ENCODE measurements around the gene MBTPS1.
A peak's percentile ranks its signal among the peaks of the same experiment; 100 is the strongest.
"Not testable (repeated sequence)": the region's sequence is repeated elsewhere in the genome, so short reads cannot be mapped to it uniquely, and the experiment has no call there.

The MBTPS1 gene

DNA sequence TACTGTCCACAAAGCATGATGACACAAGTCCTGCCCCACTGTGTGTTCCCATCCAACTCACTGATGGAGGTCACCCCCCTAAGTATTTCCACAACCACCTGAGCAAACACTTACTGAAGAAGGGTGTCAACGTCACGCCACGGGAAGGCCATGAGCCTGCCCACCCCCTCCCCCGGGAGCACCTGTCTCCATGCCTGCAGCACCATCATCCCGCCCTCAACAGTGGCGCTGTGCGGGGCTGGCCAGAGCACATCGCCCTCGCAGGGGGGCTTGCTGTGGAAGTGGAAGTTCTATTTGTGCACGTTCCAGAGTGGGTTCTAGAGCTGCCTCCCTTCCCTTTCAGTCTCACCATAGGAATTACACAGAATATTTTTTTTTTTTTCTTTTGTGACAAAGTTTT is 4.3 kb upstream of the MBTPS1 start:
- no peaks in the 10 kb centered on the region for H3K27me3 Mint-ChIP-seq
- H3K27ac Mint-ChIP-seq: no peak overlapping the region
- H3K4me3 Mint-ChIP-seq: no peak overlapping the region
- peaks cover 3 to 8% of the 10 kb centered on the region in 2 donors for H3K4me1 Mint-ChIP-seq (ENCODE audit: low read depth in 2 of 2)
- ATAC-seq (replicated peaks) (no peak), DNase-seq (no peak)
- peaks cover 17% of the 10 kb centered on the region for H3K36me3 Mint-ChIP-seq (ENCODE audit: insufficient read depth)
- no peaks in the 10 kb centered on the region for H3K9me3 Mint-ChIP-seq

GRCh38 chr16:84120023-84120422 is 3.3 kb upstream of the MBTPS1 start:
- ATAC-seq (replicated peaks): no peak
- no peak for DNase-seq
- Mint-ChIP-seq H3K27me3 (no peaks in the 10 kb centered on the region), H3K27ac (no peak overlapping the region), H3K9me3 (no peaks in the 10 kb centered on the region), H3K36me3 (ENCODE audit: insufficient read depth) (peaks cover 16% of the 10 kb centered on the region), H3K4me3 (no peak overlapping the region), H3K4me1 (ENCODE audit: low read depth in 2 of 2) (peaks cover 8 to 18% of the 10 kb centered on the region in 2 donors)

DNA sequence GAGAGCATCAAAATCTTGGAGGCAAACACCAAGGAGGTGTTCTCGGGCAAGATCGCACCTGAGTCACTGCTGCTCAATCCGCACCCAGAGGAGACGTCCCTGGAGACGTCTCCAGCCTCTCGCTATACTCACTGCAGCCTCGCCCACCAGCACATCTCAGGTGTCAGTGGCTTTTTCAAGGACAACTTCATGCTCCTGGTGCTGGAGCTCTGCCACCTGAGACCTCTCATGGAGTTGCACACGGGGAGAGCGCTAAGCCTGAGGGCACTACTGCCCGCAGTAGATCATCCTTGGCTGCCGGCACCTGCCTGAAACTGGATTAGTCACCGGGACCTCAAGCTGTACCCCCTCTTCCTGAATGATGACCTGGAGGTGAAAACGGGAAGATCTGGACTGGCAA is 2.6 kb upstream of the MBTPS1 start:
- Mint-ChIP-seq H3K4me1 (ENCODE audit: low read depth in 2 of 2) (peaks cover 10 to 20% of the 10 kb centered on the region in 2 donors), H3K27ac (no peak overlapping the region), H3K4me3 (no peak overlapping the region), H3K36me3 (ENCODE audit: insufficient read depth) (peaks cover 17% of the 10 kb centered on the region), H3K9me3 (no peaks in the 10 kb centered on the region), H3K27me3 (no peaks in the 10 kb centered on the region)
- no peak for DNase-seq
- no peak for ATAC-seq (replicated peaks)

GRCh38 chr16:84118315-84118714 is 1.6 kb upstream of the MBTPS1 start:
- not testable (repeated sequence) for ATAC-seq (replicated peaks); DNase-seq; H3K27me3 Mint-ChIP-seq; H3K27ac Mint-ChIP-seq; H3K9me3 Mint-ChIP-seq
- Mint-ChIP-seq H3K4me3 (peak overlapping the region in 1 of 2 donors; percentile 13), H3K4me1 (ENCODE audit: low read depth in 2 of 2) (peaks cover 11 to 20% of the 10 kb centered on the region in 2 donors), H3K36me3 (ENCODE audit: insufficient read depth) (peaks cover 21% of the 10 kb centered on the region)

DNA sequence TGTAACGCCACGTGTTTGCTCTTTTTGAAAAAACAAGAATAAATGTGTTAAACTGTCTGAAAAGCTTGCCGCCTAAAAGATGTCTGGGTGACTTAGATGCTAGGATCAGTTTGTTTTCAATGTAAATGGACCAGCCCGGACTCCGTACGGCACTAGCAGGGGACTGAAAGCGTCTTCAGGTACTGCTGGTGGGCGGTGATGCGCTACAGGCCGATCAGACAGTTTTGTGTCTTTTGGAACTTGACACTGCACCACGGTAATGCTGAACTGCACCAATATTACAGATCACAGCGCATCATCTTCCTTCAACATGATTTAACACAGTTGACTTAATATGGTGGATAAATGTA is 727 bp upstream of the MBTPS1 start:
- Mint-ChIP-seq H3K9me3 (no peaks in the 10 kb centered on the region), H3K4me3 (peak overlapping the region; percentile 90 to 92), H3K36me3 (ENCODE audit: insufficient read depth) (peaks cover 21% of the 10 kb centered on the region), H3K4me1 (ENCODE audit: low read depth in 2 of 2) (peaks cover 11 to 20% of the 10 kb centered on the region in 2 donors), H3K27ac (peak overlapping the region; percentile 93 to 98), H3K27me3 (no peaks in the 10 kb centered on the region)
- no peak for ATAC-seq (replicated peaks)
- no peak for DNase-seq

DNA sequence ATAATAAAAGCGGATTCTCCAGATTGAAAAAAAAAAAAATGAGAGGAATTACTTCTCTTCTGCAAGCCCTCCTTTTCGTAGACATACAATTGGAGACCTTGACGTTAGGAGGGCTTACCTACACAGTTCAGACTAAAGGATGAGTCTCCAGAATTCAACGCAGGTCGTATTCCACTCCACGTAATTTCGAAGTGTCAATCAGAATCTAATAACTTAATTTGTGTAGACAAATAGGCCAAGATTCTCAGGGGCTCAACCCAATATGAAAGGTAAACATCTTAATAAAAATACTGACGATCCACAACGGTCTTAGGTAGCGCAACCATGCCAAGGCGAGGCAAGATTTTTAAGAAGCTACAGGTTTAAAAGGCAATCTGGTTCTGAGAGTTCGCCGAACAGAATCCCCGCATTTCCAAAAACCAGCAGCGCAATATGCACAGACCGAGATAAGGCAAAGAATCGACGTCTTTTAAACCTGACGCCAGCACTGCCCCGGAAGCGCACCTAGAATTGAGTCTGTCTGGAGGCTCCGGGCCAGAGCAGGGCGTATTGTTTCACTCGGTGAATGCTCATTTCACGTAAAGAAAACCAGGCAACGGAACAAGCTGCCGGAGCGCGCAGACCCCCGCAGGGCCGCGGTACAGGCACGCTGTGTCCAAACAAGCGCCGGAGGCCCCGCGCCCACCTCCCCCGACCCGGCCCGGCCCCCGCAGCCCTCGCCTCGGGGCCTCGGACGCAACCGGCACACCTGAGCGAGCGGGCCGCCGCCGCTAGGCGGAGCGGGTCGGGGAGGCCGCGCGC is 623 bp downstream of the MBTPS1 start:
- ATAC-seq (replicated peaks): peak; percentile 58
- Mint-ChIP-seq H3K4me1 (ENCODE audit: low read depth in 2 of 2) (peaks cover 14 to 22% of the 10 kb centered on the region in 2 donors), H3K9me3 (no peaks in the 10 kb centered on the region), H3K27me3 (no peaks in the 10 kb centered on the region), H3K36me3 (ENCODE audit: insufficient read depth) (peaks cover 26% of the 10 kb centered on the region), H3K27ac (peak overlapping the region; percentile 93 to 98), H3K4me3 (peak overlapping the region; percentile 90 to 92)
- peak in 2 of 3 experiments; percentile 43 to 49 for DNase-seq

GRCh38 chr16:84111949-84112348 is 4.8 kb downstream of the MBTPS1 start:
- Mint-ChIP-seq H3K36me3 (ENCODE audit: insufficient read depth) (peaks cover 44% of the 10 kb centered on the region), H3K4me1 (ENCODE audit: low read depth in 2 of 2) (peaks cover 27 to 33% of the 10 kb centered on the region in 2 donors)
- H3K27me3 Mint-ChIP-seq; H3K27ac Mint-ChIP-seq; H3K4me3 Mint-ChIP-seq; H3K9me3 Mint-ChIP-seq; DNase-seq; ATAC-seq (replicated peaks): not testable (repeated sequence)

GRCh38 chr16:84111525-84111924 is 5.2 kb downstream of the MBTPS1 start:
- Mint-ChIP-seq H3K36me3 (ENCODE audit: insufficient read depth) (peaks cover 40% of the 10 kb centered on the region), H3K27ac (peak overlapping the region in 1 of 2 donors; percentile 26), H3K9me3 (no peaks in the 10 kb centered on the region), H3K4me3 (no peak overlapping the region), H3K27me3 (no peaks in the 10 kb centered on the region), H3K4me1 (ENCODE audit: low read depth in 2 of 2) (peaks cover 29 to 38% of the 10 kb centered on the region in 2 donors)
- no peak for DNase-seq
- ATAC-seq (replicated peaks): no peak

DNA sequence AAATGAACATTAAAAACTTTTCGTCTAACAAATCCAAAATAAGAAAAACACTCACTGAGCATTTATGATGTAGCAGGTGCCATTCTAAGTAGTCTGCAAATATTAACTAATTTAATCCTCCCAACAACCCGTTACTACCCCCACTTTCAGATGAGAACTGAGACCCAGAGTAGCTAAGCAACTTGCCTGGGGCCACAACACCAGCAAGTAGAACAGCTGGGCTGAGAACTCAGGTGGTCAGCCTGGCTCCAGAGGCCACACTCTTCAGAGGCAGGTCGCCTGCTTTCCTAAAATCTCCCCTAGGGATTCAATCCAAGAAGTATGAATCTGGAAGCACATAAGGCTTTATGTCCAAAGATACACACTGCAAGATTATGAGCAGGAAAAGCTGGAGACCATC is 6.2 kb downstream of the MBTPS1 start:
- Mint-ChIP-seq H3K27me3 (no peaks in the 10 kb centered on the region), H3K4me1 (ENCODE audit: low read depth in 2 of 2) (peaks cover 36 to 38% of the 10 kb centered on the region in 2 donors), H3K9me3 (no peaks in the 10 kb centered on the region), H3K27ac (peak overlapping the region in 1 of 2 donors; percentile 26), H3K36me3 (ENCODE audit: insufficient read depth) (peaks cover 36% of the 10 kb centered on the region), H3K4me3 (no peak overlapping the region)
- ATAC-seq (replicated peaks) (no peak), DNase-seq (no peak)

GRCh38 chr16:84109598-84110335 is 7.0 kb downstream of the MBTPS1 start:
- Mint-ChIP-seq H3K4me3 (no peak overlapping the region), H3K4me1 (ENCODE audit: low read depth in 2 of 2) (peaks cover 34 to 38% of the 10 kb centered on the region in 2 donors), H3K27me3 (no peaks in the 10 kb centered on the region), H3K36me3 (ENCODE audit: insufficient read depth) (peaks cover 43% of the 10 kb centered on the region), H3K9me3 (no peaks in the 10 kb centered on the region), H3K27ac (peak overlapping the region in 1 of 2 donors; percentile 22)
- DNase-seq (no peak), ATAC-seq (replicated peaks) (no peak)

DNA sequence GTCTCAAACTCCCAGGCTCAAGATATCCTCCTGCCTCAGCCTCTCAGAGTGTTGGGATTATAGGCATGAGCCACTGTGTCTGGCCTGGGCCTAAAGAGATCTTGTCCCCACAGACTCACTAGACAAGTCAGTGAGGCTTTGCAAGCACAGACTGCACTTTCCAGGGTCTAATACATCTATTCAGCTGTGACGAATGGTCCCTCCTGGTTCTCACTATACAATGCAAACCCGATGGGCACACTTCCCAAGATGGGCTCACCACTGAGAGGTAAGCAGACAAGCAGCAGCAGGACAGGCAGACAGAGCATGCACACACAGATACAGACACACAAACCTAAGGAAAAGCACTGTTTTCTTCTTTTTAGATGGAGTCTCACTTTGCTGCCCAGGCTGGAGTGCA is 8.8 kb downstream of the MBTPS1 start:
- H3K27me3 Mint-ChIP-seq: no peaks in the 10 kb centered on the region
- ATAC-seq (replicated peaks) (no peak), DNase-seq (no peak)
- H3K36me3 Mint-ChIP-seq (ENCODE audit: insufficient read depth): peaks cover 42% of the 10 kb centered on the region
- peaks cover 35 to 45% of the 10 kb centered on the region in 2 donors for H3K4me1 Mint-ChIP-seq (ENCODE audit: low read depth in 2 of 2)
- H3K27ac Mint-ChIP-seq: no peak overlapping the region
- H3K9me3 Mint-ChIP-seq: no peaks in the 10 kb centered on the region
- no peak overlapping the region for H3K4me3 Mint-ChIP-seq

DNA sequence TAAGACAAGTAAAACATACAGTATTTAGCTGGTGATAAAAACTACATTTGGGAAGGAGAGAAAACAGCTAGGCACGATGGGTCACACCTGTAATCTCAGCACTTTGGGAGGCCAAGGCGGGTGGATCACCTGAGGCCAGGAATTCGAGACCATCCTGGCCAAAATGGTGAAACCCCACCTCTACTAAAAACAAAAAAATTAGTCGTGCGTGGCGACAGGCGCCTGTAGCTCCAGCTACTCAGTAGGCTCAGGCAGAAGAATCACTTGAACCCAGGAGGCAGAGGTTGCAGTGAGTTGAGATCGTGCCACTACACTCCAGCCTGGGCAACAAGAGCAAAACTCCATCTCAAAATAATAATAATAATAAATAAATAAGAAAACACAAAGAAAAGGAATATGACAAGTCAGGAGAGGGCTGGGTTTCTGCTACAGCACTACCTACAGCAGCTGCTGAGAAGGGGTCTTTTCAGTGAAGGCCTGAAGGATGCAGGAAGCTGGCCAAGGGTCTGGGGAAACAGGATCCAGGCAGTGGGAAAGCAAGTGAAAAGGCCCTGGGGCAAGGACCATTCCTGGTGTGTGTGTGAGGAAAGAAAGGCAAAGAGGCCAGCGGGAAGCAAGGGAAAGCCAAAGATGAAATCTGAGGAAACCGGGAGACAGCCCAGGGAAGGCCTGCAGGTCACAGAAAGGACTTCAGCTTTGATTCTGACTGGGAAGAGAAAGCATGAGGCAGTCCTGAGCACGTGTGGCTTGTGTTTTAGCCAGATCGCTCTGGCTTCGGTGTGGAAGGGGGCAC is 10.6 kb downstream of the MBTPS1 start:
- peaks cover 36 to 55% of the 10 kb centered on the region in 2 donors for H3K4me1 Mint-ChIP-seq (ENCODE audit: low read depth in 2 of 2)
- ATAC-seq (replicated peaks): no peak

GRCh38 chr16:84105301-84105815 is 11.4 kb downstream of the MBTPS1 start:
- no peak for DNase-seq
- ATAC-seq (replicated peaks): no peak
- peak overlapping the region in 1 of 2 donors; percentile 21 for H3K4me3 Mint-ChIP-seq
- H3K36me3 Mint-ChIP-seq (ENCODE audit: insufficient read depth): peaks cover 48% of the 10 kb centered on the region
- H3K4me1 Mint-ChIP-seq (ENCODE audit: low read depth in 2 of 2): peaks cover 29 to 47% of the 10 kb centered on the region in 2 donors
- no peaks in the 10 kb centered on the region for H3K27me3 Mint-ChIP-seq
- H3K9me3 Mint-ChIP-seq: no peaks in the 10 kb centered on the region
- H3K27ac Mint-ChIP-seq: peak overlapping the region; percentile 49 to 51

More for the DNA sequence above, 10.6 kb downstream of the MBTPS1 start:
- Mint-ChIP-seq H3K9me3 (no peaks in the 10 kb centered on the region), H3K4me3 (peak overlapping the region in 1 of 2 donors; percentile 28), H3K27me3 (no peaks in the 10 kb centered on the region), H3K27ac (peak overlapping the region; percentile 12 to 47), H3K36me3 (ENCODE audit: insufficient read depth) (peaks cover 48% of the 10 kb centered on the region)
- DNase-seq: no peak
